Mesenchymal stem cell (in vitro differentiated cells and primary cell): ENCODE results near the gene PARP11.

Source experiments
- DNase-seq: peaks from one replicate; pipeline ENCODE4 v3.0.0-alpha.2; 2013
- H2AFZ ChIP-seq: one replicate; pipeline ENCODE4 v1.6.1; 2013; ENCODE audit warnings: low read depth, mild to moderate bottlenecking, control low read depth, inconsistent platforms, low read length, moderate library complexity
- H2AK5ac ChIP-seq: 2 replicates; pipeline ENCODE4 v1.6.1; 2013; ENCODE audit warnings: low read length, moderate library complexity, mild to moderate bottlenecking, inconsistent platforms; ENCODE audit not compliant: severe bottlenecking
- H2BK120ac ChIP-seq: one replicate; pipeline ENCODE4 v1.6.1; 2013; ENCODE audit warnings: low read depth, mild to moderate bottlenecking, inconsistent platforms, low read length, moderate library complexity
- H2BK12ac ChIP-seq, 2 experiments: one replicate each; pipeline ENCODE4 v1.6.1; 2013; ENCODE audit warnings: inconsistent platforms in 2 of 2, low read length in 2 of 2, mild to moderate bottlenecking in 2 of 2, moderate library complexity in 2 of 2, control low read depth in 1 of 2
- H2BK15ac ChIP-seq: one replicate; pipeline ENCODE4 v1.6.1; 2013; ENCODE audit warnings: mild to moderate bottlenecking, low read depth, inconsistent platforms; ENCODE audit not compliant: poor library complexity, severe bottlenecking
- H2BK5ac ChIP-seq: 2 replicates; pipeline ENCODE4 v1.6.1; 2013; ENCODE audit warnings: low read depth, mild to moderate bottlenecking, low read length, control low read depth, inconsistent platforms; ENCODE audit not compliant: poor library complexity, severe bottlenecking
- H3K14ac ChIP-seq, 2 experiments: one replicate each; pipeline ENCODE4 v1.6.1; 2013; ENCODE audit warnings: inconsistent platforms in 2 of 2, low read length in 2 of 2, control low read depth in 1 of 2, mild to moderate bottlenecking in 1 of 2, moderate library complexity in 1 of 2
- H3K18ac ChIP-seq, 2 experiments: one replicate each; pipeline ENCODE4 v1.6.1; 2013; ENCODE audit warnings: inconsistent platforms in 2 of 2, low read length in 2 of 2, control low read depth in 1 of 2, low read depth in 1 of 2, mild to moderate bottlenecking in 1 of 2
- H3K23ac ChIP-seq, 2 experiments: one replicate each; pipeline ENCODE4 v1.6.1; 2013; ENCODE audit warnings: inconsistent platforms in 2 of 2, low read length in 2 of 2, mild to moderate bottlenecking in 2 of 2, moderate library complexity in 2 of 2, control low read depth in 1 of 2
- H3K27ac ChIP-seq: 2 replicates; pipeline ENCODE4 v1.5.1; 2013; ENCODE audit warnings: mild to moderate bottlenecking, moderate library complexity, low read length, control low read depth, inconsistent platforms; ENCODE audit not compliant: poor library complexity, severe bottlenecking
- H3K27me3 ChIP-seq, 2 experiments: 2 replicates each; pipeline versions ENCODE4 v1.6.1 to v1.7.0; 2013; ENCODE audit warnings: low read length in 2 of 2, mild to moderate bottlenecking in 2 of 2, moderate library complexity in 2 of 2, control low read depth in 1 of 2, inconsistent platforms in 1 of 2; ENCODE audit not compliant: control insufficient read depth in 1 of 2, insufficient read depth in 1 of 2
- H3K36me3 ChIP-seq, 2 experiments: 2 replicates each; pipeline versions ENCODE4 v1.6.1 to v1.7.0; 2013; ENCODE audit warnings: low read length in 2 of 2, control low read depth in 1 of 2, inconsistent platforms in 1 of 2, low read depth in 1 of 2, mild to moderate bottlenecking in 1 of 2; ENCODE audit not compliant: insufficient read depth in 2 of 2, control insufficient read depth in 1 of 2
- H3K4ac ChIP-seq, 2 experiments: one replicate each; pipeline ENCODE4 v1.6.1; 2013; ENCODE audit warnings: inconsistent platforms in 2 of 2, low read length in 2 of 2, mild to moderate bottlenecking in 2 of 2, moderate library complexity in 2 of 2, control low read depth in 1 of 2, low read depth in 1 of 2
- H3K4me1 ChIP-seq: 2 replicates; pipeline ENCODE4 v1.6.1; 2013; ENCODE audit warnings: low read depth, low read length, control low read depth; ENCODE audit not compliant: control insufficient read depth, insufficient read depth
- H3K4me2 ChIP-seq: 2 replicates; pipeline ENCODE4 v1.6.1; 2013; ENCODE audit warnings: low read length, mild to moderate bottlenecking, inconsistent platforms; ENCODE audit not compliant: poor library complexity, severe bottlenecking
- H3K4me3 ChIP-seq, 2 experiments: 2 replicates each; pipeline versions ENCODE4 v1.5.1 to v1.7.0; 2013; ENCODE audit warnings: low read length in 2 of 2, mild to moderate bottlenecking in 2 of 2, control low read depth in 1 of 2, low read depth in 1 of 2; ENCODE audit not compliant: insufficient read depth in 1 of 2
- H3K79me1 ChIP-seq: replicated peaks from 2 replicates; pipeline ENCODE4 v1.6.1; 2013; ENCODE audit warnings: mild to moderate bottlenecking, control low read depth, low read length, inconsistent platforms; ENCODE audit not compliant: poor library complexity, severe bottlenecking
- H3K9ac ChIP-seq: 2 replicates; pipeline ENCODE4 v1.7.0; 2013; ENCODE audit warnings: mild to moderate bottlenecking, low read length, moderate library complexity
- H3K9me3 ChIP-seq: 2 replicates; pipeline ENCODE4 v1.7.0; 2013; ENCODE audit warnings: mild to moderate bottlenecking, low read length; ENCODE audit not compliant: control insufficient read depth
- H4K8ac ChIP-seq: one replicate; pipeline ENCODE4 v1.6.1; 2013; ENCODE audit warnings: inconsistent platforms, mild to moderate bottlenecking, low read length, moderate library complexity
- H4K91ac ChIP-seq: one replicate; pipeline ENCODE4 v1.6.1; 2013; ENCODE audit warnings: mild to moderate bottlenecking, low read length, inconsistent platforms
- WGBS: methylation state at CpG from one replicate; pipeline ENCODE4 v1.1.7; 2013; ENCODE audit warnings: mixed read lengths; 5-methylcytosine and 5-hydroxymethylcytosine counted together

PARP11 gene

GRCh38 chr12:3920351-3921150, 47.4 kb upstream of the PARP11 start:
- H4K8ac ChIP-seq, result no peak overlapping the region
- H3K18ac ChIP-seq, result no peak overlapping the region
- H3K4me2 ChIP-seq, result no peak overlapping the region
- no peak overlapping the region for H2BK15ac ChIP-seq
- no peak overlapping the region for H3K9ac ChIP-seq
- H2BK12ac ChIP-seq, result no peak overlapping the region
- no peaks in the 10 kb centered on the region for H3K79me1 ChIP-seq
- H3K4ac ChIP-seq, result no peak overlapping the region
- WGBS, result 71% methylated on average over 21 of the region's 22 CpGs
- H3K27me3 ChIP-seq, result peaks cover 7 to 65% of the 10 kb centered on the region in 2 experiments
- H3K36me3 ChIP-seq, result no peaks in the 10 kb centered on the region
- H3K9me3 ChIP-seq, result no peaks in the 10 kb centered on the region
- H2BK5ac ChIP-seq, result no peak overlapping the region
- no peak overlapping the region for H3K14ac ChIP-seq
- H4K91ac ChIP-seq, result no peak overlapping the region
- no peak overlapping the region for H3K23ac ChIP-seq
- H3K4me1 ChIP-seq, result no peaks in the 10 kb centered on the region
- no peak overlapping the region for H2BK120ac ChIP-seq
- H2AFZ ChIP-seq, result no peak overlapping the region
- H3K27ac ChIP-seq, result no peak overlapping the region
- no peak for DNase-seq
- H2AK5ac ChIP-seq, result no peak overlapping the region
- no peak overlapping the region for H3K4me3 ChIP-seq

- Histone ChIP-seq H2BK12ac (no peak overlapping the region), H2BK15ac (no peak overlapping the region), H3K23ac (no peak overlapping the region), H2AFZ (no peak overlapping the region), H3K36me3 (no peaks in the 10 kb centered on the region), H3K9ac (no peak overlapping the region), H3K4me2 (no peak overlapping the region), H2AK5ac (no peak overlapping the region), H3K4me1 (no peaks in the 10 kb centered on the region), H3K27me3 (peaks cover 0 to 14% of the 10 kb centered on the region in 2 experiments), H3K18ac (no peak overlapping the region), H3K14ac (no peak overlapping the region), H2BK120ac (no peak overlapping the region), H3K9me3 (no peaks in the 10 kb centered on the region), H4K8ac (no peak overlapping the region), H3K4me3 (no peak overlapping the region), H3K27ac (no peak overlapping the region), H4K91ac (no peak overlapping the region), H2BK5ac (no peak overlapping the region), H3K79me1 (no peaks in the 10 kb centered on the region), H3K4ac (no peak overlapping the region)
- DNase-seq, result no peak
- 69% methylated on average over 5 of the region's 5 CpGs for WGBS
Observed at GRCh38 chr12:3913278-3913677, 40.1 kb upstream of the PARP11 start.

- Histone ChIP-seq H4K91ac (no peak overlapping the region), H3K14ac (no peak overlapping the region), H3K9me3 (no peaks in the 10 kb centered on the region), H3K23ac (no peak overlapping the region), H3K4me1 (no peaks in the 10 kb centered on the region), H3K27me3 (peaks cover 0 to 14% of the 10 kb centered on the region in 2 experiments), H2BK12ac (no peak overlapping the region), H3K4ac (no peak overlapping the region), H2BK5ac (no peak overlapping the region), H3K4me2 (no peak overlapping the region), H3K9ac (no peak overlapping the region), H2AK5ac (no peak overlapping the region), H2BK15ac (no peak overlapping the region), H3K27ac (no peak overlapping the region), H3K18ac (no peak overlapping the region), H3K4me3 (no peak overlapping the region), H3K36me3 (no peaks in the 10 kb centered on the region), H4K8ac (no peak overlapping the region), H2AFZ (no peak overlapping the region), H3K79me1 (no peaks in the 10 kb centered on the region), H2BK120ac (no peak overlapping the region)
- 75% methylated on average over 3 of the region's 3 CpGs for WGBS
- DNase-seq, result no peak
Observed at GRCh38 chr12:3912863-3913262, 39.7 kb upstream of the PARP11 start.

GRCh38 chr12:3911409-3911808, 38.2 kb upstream of the PARP11 start:
- Histone ChIP-seq H2BK120ac (no peak overlapping the region), H3K27me3 (peaks cover 0 to 22% of the 10 kb centered on the region in 2 experiments), H3K4me1 (no peaks in the 10 kb centered on the region), H3K4me3 (no peak overlapping the region), H3K27ac (no peak overlapping the region), H4K91ac (no peak overlapping the region), H4K8ac (no peak overlapping the region), H3K9me3 (no peaks in the 10 kb centered on the region), H2BK12ac (no peak overlapping the region), H2AFZ (no peak overlapping the region), H2AK5ac (no peak overlapping the region), H3K79me1 (no peaks in the 10 kb centered on the region), H3K36me3 (no peaks in the 10 kb centered on the region), H3K23ac (no peak overlapping the region), H3K4ac (no peak overlapping the region), H3K18ac (no peak overlapping the region), H3K4me2 (no peak overlapping the region), H2BK15ac (no peak overlapping the region), H3K14ac (no peak overlapping the region), H2BK5ac (no peak overlapping the region), H3K9ac (no peak overlapping the region)
- WGBS, result 78% methylated on average over 1 of the region's 1 CpG
- no peak for DNase-seq
